GM12878 (cell line): ENCODE data around the gene KLF11. TPM values are rescaled to one million over a fixed set of nuclear protein-coding genes. Genes with fewer than 3 reads are reported as not detected.

Experiments
- ATAC-seq: fragments of 200-7000 bp; cut with Tn5 transposase; 3 replicates; pipeline ENCODE4 v1.9.1; 2020; ENCODE audit warnings: mild to moderate bottlenecking, moderate library complexity
- BruUV-seq: library from RNA; stranded (reverse); fragments of 400-500 nt; replicated peaks from 2 replicates; lab custom pipeline; 2021; lab: Mats Ljungman, UMichigan
- CTCF ChIA-PET: fragments of 300-600 bp; sonication (Branson Sonifier 250); formaldehyde crosslinking; extraction: SDS; loops from one replicate; lab custom pipeline; 2021; ENCODE audit warnings: inconsistent platforms; lab: Yijun Ruan, JAX
- POLR2A ChIA-PET: fragments of 350-600 bp; formaldehyde crosslinking; extraction: SDS; loops from one replicate; lab custom pipeline; 2021; ENCODE audit warnings: inconsistent platforms; lab: Charles Lee
- RAD21 ChIA-PET: fragments of 300-600 bp; sonication (Branson Sonifier 250); formaldehyde crosslinking; loops from one replicate; lab custom pipeline; 2023; ENCODE audit warnings: antibody characterized with exemption; ENCODE audit not compliant: unreplicated experiment; lab: Charles Lee
- SMC1A ChIA-PET: fragments of 300-600 bp; sonication (Branson Sonifier 250); formaldehyde crosslinking; loops from one replicate; lab custom pipeline; 2023; ENCODE audit not compliant: unreplicated experiment, uncharacterized antibody; lab: Charles Lee
- DNase-seq: peaks from one replicate; pipeline ENCODE4 v3.0.0-alpha.2; 2011; ENCODE audit warnings: low read depth, low spot score
- FAIRE-seq: peaks from 3 replicates; lab custom pipeline; 2011; peaks lifted over from hg19 to GRCh38; lab: Jason Lieb, UNC
- H2AFZ ChIP-seq: 2 replicates; pipeline ENCODE4 v1.6.0; 2011; ENCODE audit warnings: low read depth, low read length, control low read depth; ENCODE audit not compliant: control insufficient read depth
- H3K27ac ChIP-seq: 2 replicates; pipeline ENCODE4 v1.5.1; 2011; ENCODE audit warnings: control low read depth; ENCODE audit not compliant: control insufficient read depth, insufficient read depth
- H3K27me3 ChIP-seq, 2 experiments: replicated peaks in 1 of 2; 2 replicates each; pipeline versions ENCODE4 v1.6.0 to v1.6.1; 2011; ENCODE audit warnings: low read length in 1 of 2; ENCODE audit not compliant: control insufficient read depth in 2 of 2, insufficient read depth in 2 of 2
- H3K36me3 ChIP-seq, 2 experiments: 2 replicates each; pipeline ENCODE4 v1.5.1; 2011; ENCODE audit warnings: low read length in 1 of 2; ENCODE audit not compliant: control insufficient read depth in 2 of 2, insufficient read depth in 2 of 2
- H3K4me1 ChIP-seq: 2 replicates; pipeline ENCODE4 v1.6.1; 2011; ENCODE audit warnings: mild to moderate bottlenecking, low read length, moderate library complexity, mixed read lengths; ENCODE audit not compliant: control insufficient read depth, insufficient read depth
- H3K4me2 ChIP-seq: 2 replicates; pipeline ENCODE4 v1.6.0; 2011; ENCODE audit warnings: control low read depth; ENCODE audit not compliant: control insufficient read depth, insufficient read depth
- H3K4me3 ChIP-seq: fragments of 200-600 bp; sonication (generic); 2 replicates; pipeline ENCODE4 v1.5.1; 2016
- H3K79me2 ChIP-seq: 2 replicates; pipeline ENCODE4 v1.6.0; 2011; ENCODE audit warnings: low read length; ENCODE audit not compliant: control insufficient read depth, insufficient read depth
- H3K9ac ChIP-seq: 2 replicates; pipeline ENCODE4 v1.8.0; 2011; ENCODE audit warnings: low read length, control low read depth, mixed read lengths; ENCODE audit not compliant: control insufficient read depth, insufficient read depth
- H3K9me3 ChIP-seq: replicated peaks from 3 replicates; pipeline ENCODE4 v1.5.1; 2011; ENCODE audit warnings: mild to moderate bottlenecking, low read length; ENCODE audit not compliant: control insufficient read depth, insufficient read depth
- H4K20me1 ChIP-seq: 2 replicates; pipeline ENCODE4 v1.6.0; 2011; ENCODE audit not compliant: control insufficient read depth, insufficient read depth
- ATF7 ChIP-seq: fragments of 450-650 bp; IDR thresholded peaks from 2 replicates; pipeline ENCODE4 v1.6.1; 2016; ENCODE audit warnings: low read depth, mild to moderate bottlenecking
- BCL11A ChIP-seq: IDR thresholded peaks from 2 replicates; pipeline ENCODE4 v1.6.1; 2011; ENCODE audit warnings: low read depth, low read length
- DPF2 ChIP-seq: fragments of 450-650 bp; IDR thresholded peaks from 2 replicates; pipeline ENCODE4 v1.6.1; 2017; ENCODE audit warnings: mild to moderate bottlenecking
- E2F4 ChIP-seq: IDR thresholded peaks from 2 replicates; pipeline ENCODE4 v1.6.1; 2012; ENCODE audit warnings: low read depth, low read length, improper control_type of control experiment
- JUNB ChIP-seq: IDR thresholded peaks from 2 replicates; pipeline ENCODE4 v1.6.1; 2016; ENCODE audit warnings: antibody characterized with exemption, mild to moderate bottlenecking
- NFIC ChIP-seq: IDR thresholded peaks from 2 replicates; pipeline ENCODE4 v1.6.1; 2012; ENCODE audit warnings: low read depth, mild to moderate bottlenecking, inconsistent platforms, low read length, moderate library complexity
- NFXL1 ChIP-seq: fragments of 450-650 bp; IDR thresholded peaks from 2 replicates; pipeline ENCODE4 v1.6.1; 2017; ENCODE audit warnings: antibody characterized with exemption, mild to moderate bottlenecking, borderline replicate concordance
- ZNF24 ChIP-seq: fragments of 450-650 bp; IDR thresholded peaks from 2 replicates; pipeline ENCODE4 v1.6.1; 2017; ENCODE audit warnings: antibody characterized with exemption, mild to moderate bottlenecking
- ZNF622 ChIP-seq: fragments of 450-650 bp; IDR thresholded peaks from 2 replicates; pipeline ENCODE4 v1.6.1; 2017; ENCODE audit warnings: mild to moderate bottlenecking, inconsistent platforms
- WGBS: methylation state at CpG from one replicate; pipeline ENCODE4 v1.1.6; 2016; ENCODE audit warnings: low lambda C conversion rate; ENCODE audit not compliant: insufficient replicate concordance, insufficient coverage; ENCODE audit errors: missing lambda C conversion rate; 5-methylcytosine and 5-hydroxymethylcytosine counted together
- in situ Hi-C: fragments of 300-500 bp; cut with MboI; formaldehyde crosslinking; loops from 9 replicates; pipeline ENCODE4 v1.14.3; 2018; ENCODE audit warnings: mixed read lengths
- intact Hi-C: fragments of 100-400 bp; cut with micrococcal nuclease; formaldehyde crosslinking; loops from one replicate; pipeline ENCODE4 v1.14.2; 2022; ENCODE audit not compliant: unreplicated experiment
- polyA plus RNA-seq, 11 experiments: library from polyadenylated mRNA; depleted of rRNA in 4 of 11; unstranded in 6 of 11; stranded (reverse) in 5 of 11; fragments of >200 nt; fragmentation: Nextera tagmentation in 4 of 11; fragmentation: Illumina TruSeq in 1 of 11; extraction: Ambion mirVana in 4 of 11; extraction: Trizol in 1 of 11; gene quantifications; 1 replicate in 1 of 11; 2 replicates in 10 of 11; pipeline versions ENCODE4 v1.2.1 to v1.2.3, GENCODE V29; 2011 to 2016; ENCODE audit warnings: inconsistent platforms in 2 of 11, missing spikeins in 2 of 11, low read depth in 1 of 11
- total RNA-seq, 4 experiments: library from RNA; depleted of rRNA in 3 of 4; stranded (reverse); fragments of >200 nt in 3 of 4; fragmentation: Illumina TruSeq in 1 of 4; extraction: Trizol in 1 of 4; gene quantifications; 2 replicates each; pipeline versions ENCODE4 v1.2.1 to v1.2.3, GENCODE V29; 2013 to 2021

The KLF11 gene
- total and polyA plus RNA-seq, 10 of the 15 experiments (the other 5 are each of a cell fraction or from before 2014, with no cell fraction given), result 0.03 to 0.54 (median 0.14) TPM; not detected in 1

DNA sequence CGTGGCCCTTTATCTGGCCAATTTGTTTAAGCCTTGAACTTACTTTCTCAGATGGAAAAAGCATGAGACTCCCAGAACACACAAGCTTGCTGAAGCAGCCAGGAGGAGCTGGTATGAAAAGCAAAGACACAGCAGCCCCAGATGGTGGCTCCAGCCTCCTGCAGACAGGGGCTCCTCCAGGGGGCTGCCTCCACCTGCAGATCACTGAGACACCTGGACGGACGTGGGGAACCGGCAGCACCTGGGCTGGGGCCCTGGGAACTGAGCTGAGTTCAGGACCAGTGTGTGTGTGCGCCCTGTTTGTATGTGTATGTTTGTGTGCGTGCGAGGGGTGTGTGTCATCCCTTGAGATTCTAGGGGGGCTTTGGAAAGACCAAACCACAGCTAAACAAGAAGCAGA, 28.2 kb downstream of the KLF11 start:
- no peak for FAIRE-seq

More for the DNA sequence above, 28.2 kb downstream of the KLF11 start:
- 40% methylated on average over 7 of the region's 7 CpGs for WGBS
- in situ Hi-C loops (loop anchor here (5.0 kb wide), 1 partner anchor 596 kb away; no protein-coding TSS in a partner anchor), intact Hi-C loops (no loop called here)
- H3K9me3 ChIP-seq, result peaks cover 2% of the 10 kb centered on the region; the same call in 2 of the 3 replicates
- no TSS peak for BruUV-seq
- no peak overlapping the region for H3K4me2 ChIP-seq
- RAD21 ChIA-PET, result interaction anchor here (1.1 to 13.2 kb wide), 13 partner anchors 12 to 374 kb away, joined by 3 to 216 read pairs (median 15); partner anchors contain the start of gene RRM2
- no peak overlapping the region for H2AFZ ChIP-seq
- ATAC-seq (no peak), DNase-seq (no peak)
- H3K27me3 ChIP-seq, result no peaks in the 10 kb centered on the region
- H3K4me3 ChIP-seq, result no peak overlapping the region
- POLR2A ChIA-PET, result interaction anchor here (1.1 to 1.3 kb wide), 3 partner anchors 19 to 57 kb away, joined by 3 to 5 read pairs (median 4); no protein-coding TSS in a partner anchor
- H3K4me1 ChIP-seq, result peaks cover 14% of the 10 kb centered on the region
- no peak for TF ChIP-seq ZNF622
- no peak for TF ChIP-seq E2F4
- TF ChIP-seq NFIC, result no peak
- no peak for TF ChIP-seq DPF2
- no peak for TF ChIP-seq NFXL1
- TF ChIP-seq ZNF24, result no peak
- no peak for TF ChIP-seq BCL11A
- TF ChIP-seq JUNB, result no peak
- TF ChIP-seq ATF7, result no peak
- CTCF ChIA-PET, result interaction anchor here (0.6 to 22.8 kb wide), 20 partner anchors 9 to 1236 kb away, joined by 3 to 983 read pairs (median 5); partner anchors contain the start of gene RRM2
- H3K36me3 ChIP-seq, result no peaks in the 10 kb centered on the region
- SMC1A ChIA-PET, result interaction anchor here (0.8 to 13.9 kb wide), 11 partner anchors 10 to 364 kb away, joined by 3 to 236 read pairs (median 11); no protein-coding TSS in a partner anchor
- H4K20me1 ChIP-seq, result no peaks in the 10 kb centered on the region
- H3K27ac ChIP-seq, result no peak overlapping the region
- H3K79me2 ChIP-seq, result no peaks in the 10 kb centered on the region; the same call in 1 of the 2 replicates
- H3K9ac ChIP-seq, result no peak overlapping the region
